Measurements from ENCODE around the gene EIF4E3.

- TF ChIP-seq CTCF (IDR thresholded peaks at IDR 0.05 in 8 of 11, conservative IDR thresholded peaks at IDR 0.05 in 3 of 11) (no peak), POLR2AphosphoS5 (IDR thresholded peaks at IDR 0.05) (no peak)
Observed at GRCh38 chr3:71672807-71673206, 52.4 kb downstream of the EIF4E3 start.

Data from spleen (tissue), 7 donors.